HCT116 (cell line): Measurements from ENCODE around the gene TFF1. TPM values are rescaled to one million over a fixed set of nuclear protein-coding genes. Genes with fewer than 3 reads are reported as not detected.

Experiments used
- ATAC-seq: fragments of 200-7000 bp; cut with Tn5 transposase; 2 replicates; pipeline ENCODE4 v1.9.1; 2020; ENCODE audit warnings: mild to moderate bottlenecking, moderate library complexity
- BruUV-seq: library from RNA; stranded (reverse); fragments of 400-500 nt; replicated peaks from 2 replicates; lab custom pipeline; 2021; lab: Mats Ljungman, UMichigan
- CTCF ChIA-PET: fragments of 300-600 bp; sonication (Branson Sonifier 250); formaldehyde crosslinking; loops from one replicate; lab custom pipeline; 2021; ENCODE audit warnings: antibody characterized with exemption; lab: Charles Lee
- POLR2A ChIA-PET: fragments of 300-600, 350-600 bp; sonication (Branson Sonifier 250); formaldehyde crosslinking; loops from one replicate; lab custom pipeline; 2021; ENCODE audit warnings: antibody characterized with exemption; lab: Charles Lee
- RAD21 ChIA-PET, 2 experiments: fragments of 300-600 bp; sonication (Branson Sonifier 250); formaldehyde crosslinking; loops; one replicate each; lab custom pipeline; 2023; ENCODE audit warnings: low total read pairs in 2 of 2; ENCODE audit not compliant: uncharacterized antibody in 2 of 2, unreplicated experiment in 2 of 2, low non-redundant PET in 1 of 2; lab: Charles Lee
- DNase-seq: peaks from one replicate; pipeline ENCODE4 v3.0.0-alpha.2; 2010; ENCODE audit warnings: low read depth, low spot score
- H2AFZ ChIP-seq: fragments of 200-600 bp; shearing (Covaris generic), sonication (generic); 2 replicates; pipeline ENCODE4 v1.6.1; 2017; ENCODE audit warnings: low read depth, mixed run types, mixed read lengths, antibody characterized with exemption, low read length; ENCODE audit not compliant: poor library complexity, severe bottlenecking
- H3K27ac ChIP-seq: 2 replicates; pipeline ENCODE4 v1.5.1; 2012; ENCODE audit warnings: low read depth, low read length
- H3K27me3 ChIP-seq: fragments of 200-600 bp; sonication (generic); 2 replicates; pipeline ENCODE4 v1.6.1; 2016; ENCODE audit warnings: mixed run types, low read length, mixed read lengths; ENCODE audit not compliant: insufficient read depth
- H3K36me3 ChIP-seq, 2 experiments: fragments of 200-500 bp in 1 of 2; fragments of 200-600 bp in 1 of 2; sonication (Bioruptor generic) in 1 of 2; sonication (generic) in 1 of 2; 2 replicates each; pipeline versions ENCODE4 v1.5.1 to v1.6.1; 2014 to 2016; ENCODE audit warnings: low read length in 2 of 2, inconsistent platforms in 1 of 2, mixed read lengths in 1 of 2, mixed run types in 1 of 2; ENCODE audit not compliant: insufficient read depth in 2 of 2, control insufficient read depth in 1 of 2
- H3K4me1 ChIP-seq, 2 experiments: fragments of 200-600 bp in 1 of 2; sonication (generic) in 1 of 2; 2 replicates each; pipeline versions ENCODE4 v1.5.1 to v1.6.1; 2012 to 2017; ENCODE audit warnings: low read length in 2 of 2, inconsistent platforms in 1 of 2, mild to moderate bottlenecking in 1 of 2, mixed read lengths in 1 of 2, mixed run types in 1 of 2, moderate library complexity in 1 of 2; ENCODE audit not compliant: insufficient read depth in 2 of 2, control insufficient read depth in 1 of 2
- H3K4me2 ChIP-seq: fragments of 200-600 bp; sonication (generic); 2 replicates; pipeline ENCODE4 v1.6.1; 2017; ENCODE audit warnings: mixed run types, low read length, mixed read lengths
- H3K4me3 ChIP-seq, 2 experiments: fragments of 200-600 bp in 1 of 2; sonication (generic) in 1 of 2; replicated peaks in 1 of 2; 2 replicates each; pipeline ENCODE4 v1.5.1; 2011 to 2016; ENCODE audit warnings: low read length in 2 of 2, control low read depth in 1 of 2, low read depth in 1 of 2, mild to moderate bottlenecking in 1 of 2, mixed read lengths in 1 of 2, mixed run types in 1 of 2
- H3K79me2 ChIP-seq: fragments of 200-600 bp; sonication (generic); 2 replicates; pipeline ENCODE4 v1.6.1; 2017; ENCODE audit warnings: mild to moderate bottlenecking, mixed run types, low read length, moderate library complexity, mixed read lengths; ENCODE audit not compliant: insufficient read depth
- H3K9ac ChIP-seq: fragments of 200-600 bp; sonication (generic); 2 replicates; pipeline ENCODE4 v1.6.1; 2016; ENCODE audit warnings: low read length, mixed read lengths
- H3K9me2 ChIP-seq: fragments of 200-600 bp; sonication (generic), shearing (Covaris generic); 2 replicates; pipeline ENCODE4 v1.6.1; 2017; ENCODE audit warnings: mixed run types, mild to moderate bottlenecking, moderate library complexity; ENCODE audit not compliant: insufficient read depth
- H3K9me3 ChIP-seq, 2 experiments: fragments of 200-500 bp in 1 of 2; fragments of 200-600 bp in 1 of 2; sonication (Bioruptor generic) in 1 of 2; sonication (generic) in 1 of 2; 2 replicates each; pipeline ENCODE4 v1.6.1; 2014 to 2017; ENCODE audit warnings: low read length in 2 of 2, mixed read lengths in 2 of 2, inconsistent platforms in 1 of 2, low read depth in 1 of 2, mild to moderate bottlenecking in 1 of 2, mixed run types in 1 of 2, moderate library complexity in 1 of 2; ENCODE audit not compliant: control insufficient read depth in 1 of 2, insufficient read depth in 1 of 2
- H4K20me1 ChIP-seq: fragments of 200-600 bp; sonication (generic), shearing (Covaris generic); 2 replicates; pipeline ENCODE4 v1.6.1; 2017; ENCODE audit warnings: mixed run types, mild to moderate bottlenecking, moderate library complexity; ENCODE audit not compliant: insufficient read depth
- ATF3 ChIP-seq: IDR thresholded peaks from 2 replicates; pipeline ENCODE4 v1.6.1; 2012
- CEBPB ChIP-seq: IDR thresholded peaks from 2 replicates; pipeline ENCODE4 v1.6.1; 2012; ENCODE audit warnings: low read depth
- CTCF ChIP-seq, 3 experiments: fragments of 200-600 bp in 1 of 3; sonication (generic) in 1 of 3; IDR thresholded peaks in 2 of 3; conservative IDR thresholded peaks in 1 of 3; 2 replicates each; pipeline ENCODE4 v1.5.1; 2012 to 2017; ENCODE audit warnings: low read depth in 2 of 3, low read length in 2 of 3, antibody characterized with exemption in 1 of 3, borderline replicate concordance in 1 of 3, control low read depth in 1 of 3, mild to moderate bottlenecking in 1 of 3, mixed read lengths in 1 of 3, mixed run types in 1 of 3, moderate library complexity in 1 of 3; ENCODE audit not compliant: insufficient read depth in 1 of 3
- EZH2 ChIP-seq: fragments of 200-600 bp; sonication (generic); IDR thresholded peaks from 2 replicates; pipeline ENCODE4 v1.6.1; 2017; ENCODE audit warnings: antibody characterized with exemption, mixed run types
- EZH2phosphoT487 ChIP-seq: fragments of 200-600 bp; IDR thresholded peaks from 2 replicates; pipeline ENCODE4 v1.6.1; 2018; ENCODE audit warnings: antibody characterized with exemption, borderline replicate concordance
- POLR2AphosphoS5 ChIP-seq: IDR thresholded peaks from 2 replicates; pipeline ENCODE4 v1.6.1; 2011; ENCODE audit warnings: mild to moderate bottlenecking, low read depth, low read length, moderate library complexity
- RAD21 ChIP-seq: IDR thresholded peaks from 2 replicates; pipeline ENCODE4 v1.6.1; 2012; ENCODE audit warnings: low read depth, mild to moderate bottlenecking
- SP1 ChIP-seq: IDR thresholded peaks from 2 replicates; pipeline ENCODE4 v1.6.1; 2012; ENCODE audit warnings: low read depth
- SRF ChIP-seq: IDR thresholded peaks from 2 replicates; pipeline ENCODE4 v1.6.1; 2012; ENCODE audit warnings: low read depth
- TCF7L2 ChIP-seq: IDR thresholded peaks from 2 replicates; pipeline ENCODE4 v1.7.0; 2011; ENCODE audit warnings: borderline replicate concordance, inconsistent platforms; ENCODE audit not compliant: insufficient read depth, insufficient read length; ENCODE audit errors: extremely low read depth
- ZBTB33 ChIP-seq: IDR thresholded peaks from 2 replicates; pipeline ENCODE4 v1.6.1; 2011; ENCODE audit warnings: mild to moderate bottlenecking, low read length, moderate library complexity; ENCODE audit not compliant: insufficient replicate concordance; ENCODE audit errors: extremely low read depth
- ZNF274 ChIP-seq: fragments of 200-500 bp; sonication (Bioruptor generic); IDR thresholded peaks from 2 replicates; pipeline ENCODE4 v1.6.1; 2014; ENCODE audit warnings: mild to moderate bottlenecking, low read depth, low read length, inconsistent platforms
- intact Hi-C: fragments of 100-400 bp; cut with micrococcal nuclease; formaldehyde crosslinking; loops from 2 replicates; pipeline ENCODE4 v1.10.0; 2022
- total RNA-seq: library from RNA; stranded (reverse); gene quantifications from one replicate; pipeline ENCODE4 v1.2.1, GENCODE V29; 2021; ENCODE audit not compliant: unreplicated experiment

Gene TFF1
- total RNA-seq, 1 experiment from 2014 or later, result 0.61 TPM

- no peak overlapping the region for H3K4me2 ChIP-seq
- BruUV-seq, result no TSS peak
- no peaks in the 10 kb centered on the region for H3K36me3 ChIP-seq
- POLR2A ChIA-PET, result no interaction called here
- peaks cover 3% of the 10 kb centered on the region; the same call in 1 of the 2 replicates for H3K27me3 ChIP-seq
- no peak overlapping the region for H3K27ac ChIP-seq
- no peak for ATAC-seq
- no peak overlapping the region for H2AFZ ChIP-seq
- CTCF ChIA-PET, result no interaction called here
- H3K9ac ChIP-seq, result no peak overlapping the region
- no peaks in the 10 kb centered on the region for H4K20me1 ChIP-seq
- TF ChIP-seq POLR2AphosphoS5 (no peak), ATF3 (no peak), CTCF (IDR thresholded peaks at IDR 0.05 in 2 of 3, conservative IDR thresholded peaks at IDR 0.05 in 1 of 3; ENCODE audit: borderline replicate concordance in 1 of 3, insufficient read depth in 1 of 3, low read depth in 2 of 3, low read length in 2 of 3) (no peak), ZNF274 (no peak), RAD21 (no peak)
- RAD21 ChIA-PET, result no interaction called here
- intact Hi-C loops, result no loop called here
- no peaks in the 10 kb centered on the region for H3K4me1 ChIP-seq
- no peak overlapping the region for H3K4me3 ChIP-seq
- H3K9me2 ChIP-seq, result no peaks in the 10 kb centered on the region
- H3K9me3 ChIP-seq, result no peaks in the 10 kb centered on the region
- no peaks in the 10 kb centered on the region for H3K79me2 ChIP-seq
- no peak for DNase-seq
These were observed 24.4 kb upstream of the TFF1 start for GRCh38 chr21:42390696-42391095.

- H3K4me2 ChIP-seq, result no peak overlapping the region
- ChIA-PET RAD21 (no interaction called here), POLR2A (no interaction called here), CTCF (no interaction called here)
- no peak overlapping the region for H3K27ac ChIP-seq
- peaks cover 3% of the 10 kb centered on the region; the same call in 1 of the 2 replicates for H3K27me3 ChIP-seq
- intact Hi-C loops, result no loop called here
- H2AFZ ChIP-seq, result no peak overlapping the region
- no peaks in the 10 kb centered on the region for H3K9me2 ChIP-seq
- peaks cover 0 to under 1% of the 10 kb centered on the region in 2 experiments; a peak in 1 of 4 replicates for H3K4me1 ChIP-seq
- no peaks in the 10 kb centered on the region for H3K79me2 ChIP-seq
- ATAC-seq (no peak), DNase-seq (no peak)
- H3K36me3 ChIP-seq, result no peaks in the 10 kb centered on the region
- H3K4me3 ChIP-seq, result no peak overlapping the region
- no peaks in the 10 kb centered on the region for H3K9me3 ChIP-seq
- H4K20me1 ChIP-seq, result no peaks in the 10 kb centered on the region
- BruUV-seq, result no TSS peak
- H3K9ac ChIP-seq, result no peak overlapping the region
- no peak for TF ChIP-seq SRF
- no peak for TF ChIP-seq EZH2phosphoT487
- no peak for TF ChIP-seq ZBTB33
- no peak for TF ChIP-seq CEBPB
- no peak for TF ChIP-seq ZNF274
- no peak for TF ChIP-seq TCF7L2
- TF ChIP-seq EZH2, result no peak
- no peak for TF ChIP-seq SP1
These were observed 23.9 kb upstream of the TFF1 start for GRCh38 chr21:42390193-42390592.
